Calu3 (cell line): ENCODE data around the gene KIAA1217. TPM values are rescaled to one million over a fixed set of nuclear protein-coding genes. Genes with fewer than 3 reads are reported as not detected.

Experiments used
- BruUV-seq: library from RNA; stranded (reverse); fragments of 400-500 nt; replicated peaks from 2 replicates; lab custom pipeline; 2021; lab: Mats Ljungman, UMichigan
- CTCF ChIA-PET: fragments of 300-600 bp; sonication (Branson Sonifier 250); formaldehyde crosslinking; loops from one replicate; lab custom pipeline; 2022; ENCODE audit warnings: antibody characterized with exemption; lab: Charles Lee
- DNase-seq: peaks from one replicate; pipeline ENCODE4 v3.0.0; 2022
- H3K27ac Mint-ChIP-seq: one replicate; pipeline ENCODE4 v1.8.0; 2022; ENCODE audit warnings: mixed read lengths; ENCODE audit not compliant: unreplicated experiment
- H3K27me3 Mint-ChIP-seq: one replicate; pipeline ENCODE4 v1.8.0; 2022; ENCODE audit warnings: mixed read lengths; ENCODE audit not compliant: unreplicated experiment
- H3K36me3 Mint-ChIP-seq: one replicate; pipeline ENCODE4 v1.8.0; 2022; ENCODE audit warnings: mild to moderate bottlenecking, moderate library complexity, mixed read lengths; ENCODE audit not compliant: insufficient read depth, unreplicated experiment
- H3K4me1 Mint-ChIP-seq: one replicate; pipeline ENCODE4 v1.8.0; 2022; ENCODE audit warnings: mild to moderate bottlenecking, low read depth, mixed read lengths; ENCODE audit not compliant: unreplicated experiment
- H3K4me3 Mint-ChIP-seq: one replicate; pipeline ENCODE4 v1.8.0; 2022; ENCODE audit warnings: mild to moderate bottlenecking, low read depth, moderate library complexity, mixed read lengths; ENCODE audit not compliant: unreplicated experiment
- H3K9me3 Mint-ChIP-seq: one replicate; pipeline ENCODE4 v1.8.0; 2022; ENCODE audit warnings: low read depth, mixed read lengths; ENCODE audit not compliant: unreplicated experiment
- CTCF ChIP-seq: fragments of 200-600 bp; IDR thresholded peaks from one replicate; pipeline ENCODE4 v1.8.0; 2022; ENCODE audit warnings: antibody characterized with exemption; ENCODE audit not compliant: unreplicated experiment
- intact Hi-C: fragments of 100-400 bp; cut with micrococcal nuclease; formaldehyde crosslinking; loops from one replicate; pipeline ENCODE4 v1.10.0; 2022; ENCODE audit not compliant: unreplicated experiment
- total RNA-seq: library from RNA; stranded (reverse); gene quantifications from 2 replicates; pipeline ENCODE4 v1.2.3, GENCODE V29; 2022

Gene KIAA1217
- total RNA-seq, 1 experiment from 2014 or later = 46.2 TPM

GRCh38 chr10:24451325-24451820 lies 242.4 kb downstream of the KIAA1217 start:
- no peak overlapping the region for H3K27ac Mint-ChIP-seq
- H3K36me3 Mint-ChIP-seq = no peaks in the 10 kb centered on the region
- no TSS peak for BruUV-seq
- H3K9me3 Mint-ChIP-seq = no peaks in the 10 kb centered on the region
- no peak for TF ChIP-seq CTCF
- CTCF ChIA-PET = interaction anchor here (0.5 kb wide), 1 partner anchor 40 kb away, joined by 3 read pairs; no protein-coding TSS in a partner anchor
- no peaks in the 10 kb centered on the region for H3K27me3 Mint-ChIP-seq
- no peak for DNase-seq
- intact Hi-C loops = no loop called here
- H3K4me1 Mint-ChIP-seq = peaks cover 16% of the 10 kb centered on the region
- no peak overlapping the region for H3K4me3 Mint-ChIP-seq

DNA sequence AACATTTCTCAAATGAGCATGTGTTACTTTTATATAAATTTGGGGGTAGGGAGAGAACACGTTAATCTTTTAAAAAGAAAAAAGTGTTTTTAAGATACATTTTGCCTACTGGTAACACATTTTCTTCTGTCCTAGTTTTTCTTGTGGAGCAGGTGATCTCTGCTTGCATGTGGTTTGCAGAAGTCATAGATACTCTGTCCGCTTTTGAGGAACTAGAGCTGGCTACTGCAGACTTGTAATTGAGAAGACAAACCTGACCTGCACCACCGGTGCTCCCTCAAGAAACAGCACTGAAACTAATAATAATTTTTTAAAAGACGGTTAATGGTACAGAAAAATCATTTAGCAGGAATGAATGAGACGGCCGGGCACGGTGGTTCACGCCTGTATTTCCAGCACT lies 243.1 kb downstream of the KIAA1217 start:
- DNase-seq = no peak
- H3K36me3 Mint-ChIP-seq = no peaks in the 10 kb centered on the region
- H3K27me3 Mint-ChIP-seq = no peaks in the 10 kb centered on the region
- CTCF ChIA-PET = interaction anchor here (0.6 kb wide), 1 partner anchor 901 kb away, joined by 5 read pairs; no protein-coding TSS in a partner anchor
- H3K4me3 Mint-ChIP-seq = no peak overlapping the region
- H3K9me3 Mint-ChIP-seq = no peaks in the 10 kb centered on the region
- no peak for TF ChIP-seq CTCF
- peaks cover 10% of the 10 kb centered on the region for H3K4me1 Mint-ChIP-seq
- intact Hi-C loops = no loop called here
- no peak overlapping the region for H3K27ac Mint-ChIP-seq
- BruUV-seq = no TSS peak

DNA sequence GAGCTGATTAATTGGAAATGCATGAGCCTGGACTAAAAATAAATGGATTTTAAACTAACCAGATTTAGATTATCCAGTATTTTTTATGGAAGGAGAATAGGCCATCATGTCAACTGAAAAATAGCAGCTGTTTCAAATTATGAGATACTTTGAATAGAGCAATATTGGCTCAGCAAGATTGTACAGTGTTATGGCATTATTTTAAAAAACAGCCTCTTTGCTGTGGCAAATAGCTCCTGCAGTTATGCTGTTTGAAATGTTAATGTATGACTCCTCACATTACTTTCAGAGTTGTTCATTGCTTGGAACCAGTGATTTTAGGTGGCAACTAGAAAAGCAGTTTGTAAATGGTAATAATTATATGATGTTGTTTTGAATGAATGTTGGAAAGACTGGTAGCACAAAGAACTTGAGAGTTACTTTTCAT lies 244.5 kb downstream of the KIAA1217 start:
- Mint-ChIP-seq H3K27me3 (no peaks in the 10 kb centered on the region), H3K9me3 (no peaks in the 10 kb centered on the region), H3K4me3 (no peak overlapping the region), H3K4me1 (peaks cover 18% of the 10 kb centered on the region), H3K27ac (no peak overlapping the region), H3K36me3 (no peaks in the 10 kb centered on the region)
- intact Hi-C loops = no loop called here
- BruUV-seq = no TSS peak
- no peak for DNase-seq
- CTCF ChIA-PET = interaction anchor here (0.5 kb wide), 1 partner anchor 138 kb away, joined by 10 read pairs; no protein-coding TSS in a partner anchor
- no peak for TF ChIP-seq CTCF

DNA sequence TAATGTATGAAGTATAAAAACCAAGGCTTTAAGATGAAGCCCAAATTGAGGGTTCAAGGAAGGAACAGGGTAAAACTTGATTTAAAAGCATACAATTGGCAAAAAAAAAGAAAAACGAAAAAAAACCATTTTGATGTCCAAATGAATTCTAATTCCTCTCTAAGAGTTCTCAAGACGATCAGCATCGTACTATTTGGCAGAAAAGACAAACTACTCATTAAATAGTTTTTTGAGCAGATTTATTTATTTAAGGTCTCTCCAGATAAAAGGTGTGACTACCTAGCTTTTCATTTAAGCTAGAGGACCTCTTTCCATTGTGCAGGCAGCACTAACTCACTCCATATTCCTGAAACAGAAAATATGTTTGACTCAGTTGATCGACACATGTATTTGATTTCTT lies 245.0 kb downstream of the KIAA1217 start:
- CTCF ChIA-PET = interaction anchor here (0.5 to 0.7 kb wide), 2 partner anchors 138 to 276 kb away, joined by 3 to 10 read pairs; no protein-coding TSS in a partner anchor
- no peak for DNase-seq
- intact Hi-C loops = no loop called here
- Mint-ChIP-seq H3K36me3 (no peaks in the 10 kb centered on the region), H3K27me3 (no peaks in the 10 kb centered on the region), H3K27ac (no peak overlapping the region), H3K4me1 (peaks cover 20% of the 10 kb centered on the region), H3K9me3 (no peaks in the 10 kb centered on the region), H3K4me3 (no peak overlapping the region)
- TF ChIP-seq CTCF = no peak
- no TSS peak for BruUV-seq
